ENCODE data around the gene TMEM270.
"Not testable (repeated sequence)": the region's sequence is repeated elsewhere in the genome, so short reads cannot be mapped to it uniquely, and the experiment has no call there.

DNA sequence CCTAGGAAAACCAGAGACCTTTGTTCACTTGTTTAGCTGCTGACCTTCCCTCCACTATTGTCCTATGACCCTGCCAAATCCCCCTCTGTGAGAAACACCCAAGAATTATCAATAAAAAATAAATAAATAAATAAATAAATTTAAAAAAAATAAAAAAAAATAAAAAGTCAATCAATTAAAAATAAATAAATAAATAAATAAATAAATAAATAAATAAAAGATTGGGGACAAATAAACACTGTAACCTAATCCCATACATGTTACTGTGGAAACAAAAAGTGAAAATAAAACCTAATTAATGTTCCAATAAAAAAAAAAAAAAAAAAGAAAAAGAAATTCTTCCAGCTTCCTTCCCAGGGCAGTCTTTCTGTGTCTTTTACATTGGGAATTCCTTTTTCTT is 23.8 kb upstream of the TMEM270 start:
- TF ChIP-seq, protein P1, sequence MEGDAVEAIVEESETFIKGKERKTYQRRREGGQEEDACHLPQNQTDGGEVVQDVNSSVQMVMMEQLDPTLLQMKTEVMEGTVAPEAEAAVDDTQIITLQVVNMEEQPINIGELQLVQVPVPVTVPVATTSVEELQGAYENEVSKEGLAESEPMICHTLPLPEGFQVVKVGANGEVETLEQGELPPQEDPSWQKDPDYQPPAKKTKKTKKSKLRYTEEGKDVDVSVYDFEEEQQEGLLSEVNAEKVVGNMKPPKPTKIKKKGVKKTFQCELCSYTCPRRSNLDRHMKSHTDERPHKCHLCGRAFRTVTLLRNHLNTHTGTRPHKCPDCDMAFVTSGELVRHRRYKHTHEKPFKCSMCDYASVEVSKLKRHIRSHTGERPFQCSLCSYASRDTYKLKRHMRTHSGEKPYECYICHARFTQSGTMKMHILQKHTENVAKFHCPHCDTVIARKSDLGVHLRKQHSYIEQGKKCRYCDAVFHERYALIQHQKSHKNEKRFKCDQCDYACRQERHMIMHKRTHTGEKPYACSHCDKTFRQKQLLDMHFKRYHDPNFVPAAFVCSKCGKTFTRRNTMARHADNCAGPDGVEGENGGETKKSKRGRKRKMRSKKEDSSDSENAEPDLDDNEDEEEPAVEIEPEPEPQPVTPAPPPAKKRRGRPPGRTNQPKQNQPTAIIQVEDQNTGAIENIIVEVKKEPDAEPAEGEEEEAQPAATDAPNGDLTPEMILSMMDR (conservative IDR thresholded peaks at IDR 0.05; ENCODE audit: low read depth, low read length): not testable (repeated sequence)
- not testable (repeated sequence) for TF ChIP-seq POLR2A (IDR thresholded peaks at IDR 0.05; ENCODE audit: low read depth, low read length); RFX5 (IDR thresholded peaks at IDR 0.05; ENCODE audit: low read depth, low read length); BHLHE40 (IDR thresholded peaks at IDR 0.05; ENCODE audit: low read depth, low read length); MAFK (IDR thresholded peaks at IDR 0.05; ENCODE audit: low read depth, low read length); SMC3 (IDR thresholded peaks at IDR 0.05; ENCODE audit: low read depth, low read length); RAD21 (IDR thresholded peaks at IDR 0.05; ENCODE audit: low read length); CEBPB (IDR thresholded peaks at IDR 0.05; ENCODE audit: low read depth, low read length); MAZ (IDR thresholded peaks at IDR 0.05; ENCODE audit: borderline replicate concordance, low read depth, low read length); MXI1 (IDR thresholded peaks at IDR 0.05; ENCODE audit: borderline replicate concordance, low read depth, low read length)
- TF ChIP-seq, protein P2, sequence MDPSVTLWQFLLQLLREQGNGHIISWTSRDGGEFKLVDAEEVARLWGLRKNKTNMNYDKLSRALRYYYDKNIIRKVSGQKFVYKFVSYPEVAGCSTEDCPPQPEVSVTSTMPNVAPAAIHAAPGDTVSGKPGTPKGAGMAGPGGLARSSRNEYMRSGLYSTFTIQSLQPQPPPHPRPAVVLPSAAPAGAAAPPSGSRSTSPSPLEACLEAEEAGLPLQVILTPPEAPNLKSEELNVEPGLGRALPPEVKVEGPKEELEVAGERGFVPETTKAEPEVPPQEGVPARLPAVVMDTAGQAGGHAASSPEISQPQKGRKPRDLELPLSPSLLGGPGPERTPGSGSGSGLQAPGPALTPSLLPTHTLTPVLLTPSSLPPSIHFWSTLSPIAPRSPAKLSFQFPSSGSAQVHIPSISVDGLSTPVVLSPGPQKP (IDR thresholded peaks at IDR 0.05; ENCODE audit: borderline replicate concordance, low read depth, low read length): not testable (repeated sequence)
